Stomach (tissue), 9 donors: ENCODE results near the gene CHERP. TPM values are rescaled to one million over a fixed set of nuclear protein-coding genes. Genes with fewer than 3 reads are reported as not detected.

Experiments used
- DNase-seq, 2 donors: peaks; one replicate each; pipeline versions ENCODE4 v3.0.0 to v3.0.0-alpha.2; 2013 to 2019
- H3K27ac ChIP-seq, 5 donors: fragments of 200-600 bp in 4 of 5; sonication (generic) in 4 of 5; one replicate each; pipeline ENCODE4 v1.5.1; 2013 to 2019; ENCODE audit warnings: mild to moderate bottlenecking in 1 of 5, moderate library complexity in 1 of 5
- H3K27me3 ChIP-seq, 3 donors: fragments of 200-600 bp; sonication (generic); one replicate each; pipeline ENCODE4 v1.5.1; 2017 to 2019; ENCODE audit warnings: mixed run types in 1 of 3
- H3K36me3 ChIP-seq, 4 donors: fragments of 200-600 bp; sonication (generic); 1 replicate in 3 of 4; 2 replicates in 1 of 4; pipeline ENCODE4 v1.5.1; 2016 to 2019
- H3K4me1 ChIP-seq, 4 donors: fragments of 200-600 bp; sonication (generic); one replicate each; pipeline ENCODE4 v1.5.1; 2016 to 2019
- H3K4me3 ChIP-seq, 4 donors: fragments of 200-600 bp; sonication (generic) in 3 of 4; one replicate each; pipeline ENCODE4 v1.5.1; 2016 to 2019; ENCODE audit warnings: mild to moderate bottlenecking in 1 of 4
- H3K9me3 ChIP-seq, 4 donors: fragments of 200-600 bp; sonication (generic); one replicate each; pipeline ENCODE4 v1.5.1; 2016 to 2019
- EP300 ChIP-seq: sonication (generic); formaldehyde crosslinking; IDR thresholded peaks from one replicate; pipeline ENCODE4 v1.6.1; 2017; ENCODE audit warnings: antibody characterized with exemption
- POLR2A ChIP-seq, 4 donors: fragments of 450-650 bp; IDR thresholded peaks; one replicate each; pipeline ENCODE4 v1.6.1; 2016; ENCODE audit warnings: antibody characterized with exemption in 4 of 4, control low read depth in 2 of 4, mild to moderate bottlenecking in 1 of 4, moderate library complexity in 1 of 4
- POLR2AphosphoS5 ChIP-seq, 3 donors: sonication (generic); formaldehyde crosslinking; IDR thresholded peaks; one replicate each; pipeline ENCODE4 v1.6.1; 2016; ENCODE audit warnings: antibody characterized with exemption in 3 of 3
- WGBS, 5 donors: extraction: QIAGEN DNeasy Blood & Tissue Kit in 3 of 5; methylation state at CpG; one replicate each; pipeline versions ENCODE4 v1.1.5 to v1.1.7; 2013 to 2018; 5-methylcytosine and 5-hydroxymethylcytosine counted together
- intact Hi-C: fragments of 100-400 bp; cut with DNase I; formaldehyde crosslinking; loops from one replicate; pipeline ENCODE4 v1.15.1; 2023; ENCODE audit warnings: low total_unique reads
- polyA plus RNA-seq, 3 donors: library from polyadenylated mRNA; stranded (reverse); fragments of 200-250 nt; gene quantifications; one replicate each; pipeline ENCODE4 v1.2.3, GENCODE V29; 2013
- total RNA-seq, 5 donors: library from RNA; depleted of rRNA; stranded (reverse); fragments of >200 nt; gene quantifications; one replicate each; pipeline versions ENCODE4 v1.1.0 to v1.2.3, GENCODE V29; 2014 to 2016
- TF ChIP-seq, protein P1 (sequence below), 7 experiments: fragments of 450-650 bp in 4 of 7; fragments of 200-600 bp in 3 of 7; sonication (generic) in 3 of 7; IDR thresholded peaks; one replicate each; pipeline ENCODE4 v1.5.1; 2016 to 2019; ENCODE audit warnings: antibody characterized with exemption in 7 of 7, control low read depth in 2 of 7, mild to moderate bottlenecking in 1 of 7
- donor health status: healthy with polysubstance abuse.
- donor health status: Bipolar disorder and iron deficiency.
- donor health status: healthy.

The CHERP gene
- total and polyA plus RNA-seq, 8 donors, result 3.5 to 64.7 (median 11.5) TPM

DNA sequence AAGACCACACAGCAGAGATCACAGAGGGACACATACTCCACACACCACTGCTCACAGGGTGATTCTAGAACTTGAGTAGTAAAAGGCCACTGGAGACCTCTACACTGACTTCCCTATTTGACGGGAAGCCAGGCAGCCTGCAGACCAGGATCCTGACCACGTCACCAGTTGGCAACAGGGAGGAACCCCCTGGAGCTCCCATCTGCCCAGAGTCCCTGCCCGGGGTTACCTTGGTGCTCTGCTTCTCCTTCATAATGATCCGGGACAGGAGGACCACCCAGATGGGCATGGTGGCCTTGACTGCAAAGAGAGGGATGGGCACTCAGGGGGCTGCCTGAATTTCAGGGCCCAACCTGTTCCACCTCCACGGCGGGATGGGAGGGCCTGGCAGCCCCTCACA lies 29.0 kb upstream of the CHERP start:
- H3K27me3 ChIP-seq, result no peaks in the 10 kb centered on the region
- no peak for TF ChIP-seq POLR2A (IDR thresholded peaks at IDR 0.05)
- TF ChIP-seq POLR2AphosphoS5 (IDR thresholded peaks at IDR 0.05), result no peak
- TF ChIP-seq EP300, result no peak
- TF ChIP-seq, protein P1, sequence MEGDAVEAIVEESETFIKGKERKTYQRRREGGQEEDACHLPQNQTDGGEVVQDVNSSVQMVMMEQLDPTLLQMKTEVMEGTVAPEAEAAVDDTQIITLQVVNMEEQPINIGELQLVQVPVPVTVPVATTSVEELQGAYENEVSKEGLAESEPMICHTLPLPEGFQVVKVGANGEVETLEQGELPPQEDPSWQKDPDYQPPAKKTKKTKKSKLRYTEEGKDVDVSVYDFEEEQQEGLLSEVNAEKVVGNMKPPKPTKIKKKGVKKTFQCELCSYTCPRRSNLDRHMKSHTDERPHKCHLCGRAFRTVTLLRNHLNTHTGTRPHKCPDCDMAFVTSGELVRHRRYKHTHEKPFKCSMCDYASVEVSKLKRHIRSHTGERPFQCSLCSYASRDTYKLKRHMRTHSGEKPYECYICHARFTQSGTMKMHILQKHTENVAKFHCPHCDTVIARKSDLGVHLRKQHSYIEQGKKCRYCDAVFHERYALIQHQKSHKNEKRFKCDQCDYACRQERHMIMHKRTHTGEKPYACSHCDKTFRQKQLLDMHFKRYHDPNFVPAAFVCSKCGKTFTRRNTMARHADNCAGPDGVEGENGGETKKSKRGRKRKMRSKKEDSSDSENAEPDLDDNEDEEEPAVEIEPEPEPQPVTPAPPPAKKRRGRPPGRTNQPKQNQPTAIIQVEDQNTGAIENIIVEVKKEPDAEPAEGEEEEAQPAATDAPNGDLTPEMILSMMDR (IDR thresholded peaks at IDR 0.05), result no peak
- peaks cover 20 to 55% (median 52%) of the 10 kb centered on the region in 4 donors for H3K36me3 ChIP-seq
- H3K27ac ChIP-seq, result peak overlapping the region; percentile 86 to 93 (median 91)
- intact Hi-C loops, result loop anchor here (5.0 kb wide), 1 partner anchor 56 kb away; the partner anchor contains the start of gene MED26
- WGBS, 5 donors, result 7 to 17% (median 9%) methylated on average over 1 to 6 of the region's 6 CpGs
- peak overlapping the region; percentile 80 to 97 (median 90) for H3K4me3 ChIP-seq
- no peaks in the 10 kb centered on the region for H3K9me3 ChIP-seq
- peaks cover 39 to 75% (median 60%) of the 10 kb centered on the region in 4 donors for H3K4me1 ChIP-seq
- peak in 1 of 2 donors; percentile 54 for DNase-seq

DNA sequence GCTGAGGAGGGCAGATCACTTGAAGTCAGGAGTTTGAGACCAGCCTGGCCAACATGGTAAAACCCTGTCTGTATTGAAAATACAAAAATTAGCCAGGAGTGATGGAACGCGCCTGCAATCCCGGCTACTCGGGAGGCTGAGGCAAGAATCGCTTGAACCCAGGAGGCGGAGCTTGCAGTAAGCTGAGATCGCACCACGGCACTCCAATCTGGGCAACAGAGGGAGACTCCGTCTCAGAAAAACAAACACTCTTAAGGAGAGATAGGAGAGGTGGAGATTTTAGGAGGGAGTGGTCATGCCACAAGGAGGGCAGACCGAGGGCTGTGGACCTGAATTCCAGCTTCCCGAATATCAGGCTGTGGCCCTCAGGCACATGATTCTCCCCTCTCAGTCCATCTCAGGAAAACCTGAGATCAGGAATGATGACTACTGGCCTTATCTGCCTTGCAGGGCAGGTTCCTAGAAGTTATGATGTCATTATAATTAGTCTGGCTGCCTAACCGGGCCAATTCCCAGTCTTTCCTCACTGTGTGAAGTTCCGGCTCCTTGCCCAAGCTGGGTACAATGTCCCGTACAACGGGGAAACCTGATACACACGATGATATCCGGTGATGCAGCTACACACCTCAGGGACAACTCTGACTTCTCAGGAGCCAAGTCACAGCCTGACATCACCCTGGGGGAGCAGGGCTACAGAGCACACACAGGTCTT lies 27.5 kb upstream of the CHERP start:
- TF ChIP-seq POLR2AphosphoS5 (IDR thresholded peaks at IDR 0.05) (peak in 2 of 3 donors; percentile 30 to 40), EP300 (no peak)

DNA sequence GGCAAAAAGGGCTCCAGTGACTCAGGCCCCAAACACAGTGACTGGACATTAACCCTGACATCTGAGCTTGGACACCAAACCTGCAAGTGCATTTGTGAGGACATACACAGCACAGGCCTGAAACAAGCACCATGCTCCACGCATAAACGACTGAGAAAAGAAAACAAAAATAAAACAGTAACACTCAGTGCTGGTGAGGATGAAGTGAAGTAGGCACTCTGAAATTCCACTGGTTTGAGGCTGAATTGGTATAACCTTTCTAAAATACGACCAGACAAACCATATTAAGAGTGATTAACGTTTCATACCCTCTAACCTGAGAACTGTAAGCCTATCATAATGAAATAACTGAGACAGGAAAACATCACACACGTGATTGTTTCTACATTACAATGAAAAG lies 24.5 kb upstream of the CHERP start:
- Histone ChIP-seq H3K4me3 (no peak overlapping the region), H3K4me1 (peaks cover 47 to 64% (median 56%) of the 10 kb centered on the region in 4 donors), H3K9me3 (no peaks in the 10 kb centered on the region), H3K36me3 (peaks cover 44 to 79% (median 76%) of the 10 kb centered on the region in 4 donors), H3K27ac (peak overlapping the region; percentile 69 to 78 (median 74)), H3K27me3 (no peaks in the 10 kb centered on the region)
- 93 to 97% (median 94%) methylated on average over 5 of the region's 5 CpGs for WGBS, 5 donors
- intact Hi-C loops, result no loop called here
- no peak for DNase-seq
- TF ChIP-seq, protein P1 (IDR thresholded peaks at IDR 0.05), result no peak
- TF ChIP-seq POLR2AphosphoS5 (IDR thresholded peaks at IDR 0.05) (no peak), POLR2A (IDR thresholded peaks at IDR 0.05) (no peak), EP300 (no peak)

More for the DNA sequence above, 27.5 kb upstream of the CHERP start:
- peak; percentile 71 to 74 for DNase-seq
- H3K27me3 ChIP-seq, result no peaks in the 10 kb centered on the region
- peaks cover 23 to 55% (median 52%) of the 10 kb centered on the region in 4 donors for H3K36me3 ChIP-seq
- no peaks in the 10 kb centered on the region for H3K9me3 ChIP-seq
- intact Hi-C loops, result loop anchor here (5.0 kb wide), 1 partner anchor 58 kb away; the partner anchor contains the start of gene MED26
- peaks cover 50 to 78% (median 67%) of the 10 kb centered on the region in 4 donors for H3K4me1 ChIP-seq
- WGBS, 5 donors, result 31 to 60% (median 52%) methylated on average over 17 of the region's 17 CpGs
- no peak overlapping the region for H3K4me3 ChIP-seq
- peak overlapping the region; percentile 62 to 93 (median 88) for H3K27ac ChIP-seq

DNA sequence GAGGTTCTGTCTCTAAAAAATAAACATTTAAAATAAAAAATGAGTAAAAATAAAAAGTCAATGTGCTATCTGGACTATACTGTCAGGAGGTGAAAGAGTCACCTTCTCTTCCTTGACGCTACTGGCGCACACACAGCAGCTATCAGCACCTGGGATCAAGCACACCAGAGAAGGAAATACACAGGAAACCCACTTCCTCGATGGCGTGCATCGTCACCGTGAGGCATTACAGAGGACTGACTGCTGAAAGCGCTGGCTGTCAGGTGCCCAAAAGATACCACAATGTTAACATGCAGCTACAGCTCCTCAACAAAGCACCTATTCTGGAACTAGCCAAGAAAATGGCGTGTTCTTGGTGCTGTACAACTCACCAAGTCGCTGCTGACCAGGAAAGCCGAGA lies 23.9 kb upstream of the CHERP start:
- H3K27me3 ChIP-seq, result no peaks in the 10 kb centered on the region
- DNase-seq, result peak; percentile 72 to 82
- H3K27ac ChIP-seq, result peak overlapping the region; percentile 69 to 78 (median 74)
- H3K36me3 ChIP-seq, result peaks cover 49 to 85% (median 82%) of the 10 kb centered on the region in 4 donors
- 27 to 45% (median 38%) methylated on average over 10 of the region's 10 CpGs for WGBS, 5 donors
- H3K4me1 ChIP-seq, result peaks cover 42 to 59% (median 51%) of the 10 kb centered on the region in 4 donors
- TF ChIP-seq EP300, result no peak
- peak in 2 of 3 donors; percentile 59 to 67 for TF ChIP-seq POLR2AphosphoS5 (IDR thresholded peaks at IDR 0.05)
- intact Hi-C loops, result no loop called here
- H3K9me3 ChIP-seq, result no peaks in the 10 kb centered on the region
- H3K4me3 ChIP-seq, result no peak overlapping the region

DNA sequence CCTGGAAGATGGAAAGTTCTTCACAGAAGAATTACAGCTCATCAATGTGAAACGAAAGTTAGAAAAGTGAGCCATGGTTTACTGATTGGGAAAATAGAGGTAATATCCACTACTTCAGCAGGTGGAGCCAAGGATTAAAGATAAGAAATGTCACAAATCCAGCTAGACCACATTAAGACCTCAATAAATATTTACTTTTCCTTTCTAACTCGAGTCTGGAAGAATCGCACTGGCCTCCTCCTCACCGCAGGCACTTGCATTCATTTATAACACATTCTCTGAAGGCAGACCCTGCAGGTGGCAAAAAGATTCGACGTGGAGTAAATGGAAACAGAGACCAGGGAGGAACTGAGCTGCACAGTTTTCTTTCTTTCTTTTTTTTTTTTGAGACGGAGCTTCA lies 22.6 kb upstream of the CHERP start:
- Histone ChIP-seq H3K36me3 (peaks cover 57 to 97% (median 92%) of the 10 kb centered on the region in 4 donors), H3K4me3 (no peak overlapping the region), H3K27me3 (no peaks in the 10 kb centered on the region), H3K4me1 (peaks cover 29 to 46% (median 38%) of the 10 kb centered on the region in 4 donors), H3K27ac (peak overlapping the region; percentile 69 to 78 (median 74)), H3K9me3 (no peaks in the 10 kb centered on the region)
- peak; percentile 62 to 87 for DNase-seq
- TF ChIP-seq, protein P1 (IDR thresholded peaks at IDR 0.05), result peak in 1 of 7 experiments; percentile 13
- TF ChIP-seq POLR2A (IDR thresholded peaks at IDR 0.05) (no peak), POLR2AphosphoS5 (IDR thresholded peaks at IDR 0.05) (peak in 2 of 3 donors; percentile 36 to 59)
- 24 to 68% (median 44%) methylated on average over 7 of the region's 7 CpGs for WGBS, 5 donors
- intact Hi-C loops, result no loop called here
